Astrocyte of the hippocampus (primary cell): ENCODE data around the gene TMEM132D.

Source experiments
- DNase-seq: peaks from one replicate; pipeline ENCODE4 v3.0.0; 2011; ENCODE audit warnings: low read depth, low spot score

TMEM132D gene

GRCh38 chr12:129106772-129107171 lies 797.1 kb downstream of the TMEM132D start:
- DNase-seq = no peak

GRCh38 chr12:129103231-129103630 lies 800.6 kb downstream of the TMEM132D start:
- no peak for DNase-seq

- no peak for DNase-seq
These were observed 801.6 kb downstream of the TMEM132D start for GRCh38 chr12:129102233-129102632.

- no peak for DNase-seq
These were observed 802.0 kb downstream of the TMEM132D start for GRCh38 chr12:129101816-129102215.

DNA sequence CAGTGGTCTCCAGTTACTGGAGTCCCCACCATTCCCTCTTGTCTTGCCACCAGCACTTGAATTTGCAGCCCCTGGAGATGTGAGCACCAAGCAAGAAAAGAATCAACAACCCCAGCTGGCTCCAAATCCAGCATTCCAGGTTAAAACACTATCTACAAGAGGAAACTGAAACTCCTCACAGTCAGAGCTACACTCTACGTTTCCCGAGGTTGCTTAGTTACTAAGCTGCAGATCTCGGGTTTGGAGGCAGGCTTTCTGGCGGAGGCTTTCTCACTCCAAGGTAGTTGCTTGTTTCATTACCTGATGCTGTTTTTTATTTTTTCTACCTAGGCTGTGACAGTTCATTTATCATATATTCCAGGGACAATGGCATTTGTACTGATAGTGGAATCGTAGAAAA lies 802.4 kb downstream of the TMEM132D start:
- DNase-seq = no peak

DNA sequence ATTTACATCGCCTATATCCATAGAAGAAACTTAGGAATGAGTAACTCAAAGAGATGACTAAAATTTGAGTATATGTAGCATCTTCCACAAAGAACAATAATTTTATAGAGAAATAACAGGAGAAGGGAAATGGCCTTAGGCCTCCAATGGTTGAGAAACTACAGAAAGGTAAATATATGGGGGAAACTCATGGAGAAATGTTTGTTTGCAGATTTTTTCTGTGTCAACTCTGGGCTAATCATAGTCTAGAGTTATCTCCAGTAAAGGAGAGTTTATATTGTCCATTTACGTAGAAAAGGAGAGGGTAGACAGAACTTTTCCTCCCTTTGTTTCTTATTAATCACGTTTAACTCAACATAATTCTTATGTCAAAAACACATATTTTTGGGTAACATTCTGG lies 806.4 kb downstream of the TMEM132D start:
- DNase-seq = no peak

DNA sequence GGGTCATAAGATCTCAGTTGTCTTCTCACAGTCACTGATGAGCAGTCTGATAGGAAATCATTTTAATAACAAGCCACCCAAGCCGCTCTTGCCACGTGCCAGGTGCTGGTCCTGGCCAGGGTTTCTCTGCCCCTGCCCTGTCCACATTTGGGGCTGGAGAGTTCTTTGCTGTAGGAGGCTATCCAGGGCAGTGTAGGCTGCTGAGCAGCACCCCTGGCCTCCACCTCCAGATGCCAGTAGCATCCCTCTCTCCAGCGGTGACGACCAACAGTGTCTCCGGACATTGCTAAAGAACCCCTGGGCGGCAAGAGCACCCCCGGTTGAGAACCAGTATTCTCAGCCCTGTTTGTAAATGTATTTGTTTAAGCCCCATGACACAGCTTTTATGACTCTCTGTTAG lies 806.9 kb downstream of the TMEM132D start:
- no peak for DNase-seq

GRCh38 chr12:129096184-129096583 lies 807.6 kb downstream of the TMEM132D start:
- DNase-seq = no peak

DNA sequence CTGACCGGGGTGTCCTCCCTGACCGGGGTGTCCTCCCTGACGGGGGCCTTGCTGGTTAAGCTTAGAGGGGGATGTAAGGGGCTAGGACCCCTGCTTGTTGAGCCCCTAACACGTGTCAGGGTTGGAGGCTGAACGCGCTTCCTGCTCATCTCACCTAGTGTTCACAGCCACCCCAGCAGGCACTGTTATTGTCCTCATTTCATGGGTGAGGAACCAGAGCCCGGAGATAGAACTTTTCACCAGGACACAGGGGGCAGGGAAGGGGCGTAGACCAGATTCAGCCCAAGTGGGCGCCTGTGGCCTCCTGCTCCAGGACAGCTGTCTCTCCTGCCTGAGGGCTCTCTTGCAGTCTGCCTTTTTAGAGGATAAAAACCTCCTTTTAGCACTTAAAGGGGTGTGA lies 814.2 kb downstream of the TMEM132D start:
- no peak for DNase-seq

- no peak for DNase-seq
These were observed 818.7 kb downstream of the TMEM132D start for GRCh38 chr12:129084875-129085826.

- no peak for DNase-seq
These were observed 820.5 kb downstream of the TMEM132D start for GRCh38 chr12:129083121-129083840.

GRCh38 chr12:129082441-129082840 lies 821.4 kb downstream of the TMEM132D start:
- no peak for DNase-seq

- no peak for DNase-seq
These were observed 822.0 kb downstream of the TMEM132D start for GRCh38 chr12:129081755-129082250.

- DNase-seq = no peak
These were observed 823.0 kb downstream of the TMEM132D start for GRCh38 chr12:129080821-129081220.

GRCh38 chr12:129080391-129080790 lies 823.4 kb downstream of the TMEM132D start:
- DNase-seq = no peak

DNA sequence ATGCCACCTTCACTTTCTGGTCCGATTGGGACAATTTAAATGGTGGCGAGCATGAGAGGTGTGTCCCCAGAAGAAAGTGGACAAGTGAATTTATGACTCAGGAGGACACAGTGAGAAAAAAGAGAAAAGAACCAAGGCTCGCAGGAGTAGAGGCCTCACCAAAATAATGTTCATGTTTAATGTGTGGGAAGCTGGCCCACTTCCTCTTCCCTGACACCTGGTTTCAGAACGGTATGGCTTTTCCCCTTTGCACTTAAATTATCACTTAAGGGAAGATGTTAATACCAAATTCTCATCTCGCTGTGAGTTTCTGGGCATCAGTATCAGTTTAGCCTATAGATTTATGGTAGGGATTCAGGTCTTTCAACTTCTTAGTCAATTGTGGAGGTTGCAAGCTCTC lies 824.1 kb downstream of the TMEM132D start:
- no peak for DNase-seq

DNA sequence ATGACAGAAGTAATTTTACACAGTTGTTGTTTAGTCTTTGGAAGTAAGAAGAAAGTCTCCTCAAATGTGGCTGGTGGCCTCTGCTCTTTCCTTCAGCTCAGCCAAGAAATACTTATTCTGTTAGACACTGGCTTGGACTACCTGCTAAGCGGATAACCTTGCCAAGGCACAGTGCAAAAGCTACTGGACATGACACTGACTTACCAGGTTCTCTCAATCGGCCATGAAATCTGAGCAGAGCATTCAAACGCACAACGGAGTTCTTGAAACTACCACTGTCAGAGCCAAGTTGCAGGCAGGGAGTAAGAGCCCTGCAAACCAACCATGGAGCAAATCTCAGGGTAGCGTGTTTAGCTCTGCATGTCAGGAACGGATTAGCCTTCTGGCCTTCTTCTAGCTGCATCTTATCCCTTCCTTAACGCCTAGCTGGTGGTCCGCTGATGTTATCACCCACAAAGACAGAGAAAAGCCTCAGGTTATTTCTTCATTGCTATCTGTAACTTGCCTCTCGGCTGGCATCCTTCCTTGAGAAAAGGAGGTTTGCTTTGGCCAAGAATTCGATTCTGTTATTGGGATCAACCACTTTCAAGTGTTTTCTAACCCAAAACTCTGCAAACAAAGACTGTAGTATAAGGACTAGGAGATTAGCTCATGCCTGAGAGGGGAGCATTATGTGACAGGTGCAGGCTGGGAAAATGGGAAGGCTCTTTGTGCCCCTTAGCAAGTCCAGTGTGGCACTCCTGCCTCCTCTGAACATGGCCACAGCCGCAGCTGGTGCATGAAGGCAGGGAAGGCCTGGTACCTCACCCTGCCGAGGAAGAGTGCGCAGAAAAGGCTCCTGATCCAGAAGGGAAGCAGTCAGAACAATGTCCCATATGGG lies 827.1 kb downstream of the TMEM132D start:
- DNase-seq = no peak

DNA sequence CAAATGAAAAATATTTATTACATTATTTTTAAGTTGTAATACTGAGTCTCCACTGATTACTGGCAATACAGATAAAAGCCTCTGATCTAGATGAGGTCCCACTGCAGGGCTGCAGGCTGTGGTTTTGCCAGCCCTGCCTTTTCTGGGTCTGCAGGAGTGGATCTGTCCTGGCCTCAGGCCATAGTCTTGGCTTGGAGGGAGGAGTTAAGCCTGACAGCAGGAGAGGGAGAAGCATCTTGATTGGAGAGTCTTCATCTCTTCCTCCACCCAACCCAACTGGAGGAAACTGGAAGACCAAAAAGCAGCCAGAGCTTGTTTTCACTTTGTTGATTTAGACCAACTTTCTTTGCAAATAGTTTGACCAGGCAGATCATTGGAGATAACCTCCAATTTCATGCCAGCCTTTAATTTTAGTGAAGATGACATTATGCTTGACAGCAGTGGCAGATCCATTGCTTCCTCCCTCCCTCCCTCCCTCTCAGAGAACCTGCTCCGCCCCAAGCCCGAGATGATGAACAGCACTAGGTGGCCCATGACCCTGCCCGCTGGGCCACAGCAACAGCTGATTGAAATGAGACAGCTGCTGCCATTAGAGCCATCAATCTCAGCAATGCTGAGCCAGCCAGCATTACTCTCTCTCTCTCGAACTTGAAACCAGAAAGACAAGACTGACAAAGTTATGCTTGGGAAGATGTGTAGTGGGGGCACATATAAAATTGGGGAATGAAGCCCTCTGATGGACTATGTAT lies 828.2 kb downstream of the TMEM132D start:
- no peak for DNase-seq

GRCh38 chr12:129074379-129074778 lies 829.4 kb downstream of the TMEM132D start:
- DNase-seq = no peak

- no peak for DNase-seq
These were observed 830.5 kb downstream of the TMEM132D start for GRCh38 chr12:129073157-129073915.
